Suprapubic skin (tissue), 4 donors: ENCODE data around the gene CYSRT1.

Experiments used
- CTCF ChIP-seq, 2 donors: fragments of 200-600 bp in 1 of 2; fragments of 450-650 bp in 1 of 2; sonication (generic) in 1 of 2; IDR thresholded peaks; one replicate each; pipeline ENCODE4 v1.5.1; 2016 to 2019; ENCODE audit warnings: antibody characterized with exemption in 2 of 2, mild to moderate bottlenecking in 1 of 2, moderate library complexity in 1 of 2
- EP300 ChIP-seq: sonication (generic); formaldehyde crosslinking; IDR thresholded peaks from one replicate; pipeline ENCODE4 v1.6.1; 2017; ENCODE audit warnings: antibody characterized with exemption
- POLR2A ChIP-seq, 2 donors: fragments of 450-650 bp; IDR thresholded peaks; one replicate each; pipeline ENCODE4 v1.6.1; 2017; ENCODE audit warnings: antibody characterized with exemption in 2 of 2, mild to moderate bottlenecking in 2 of 2, moderate library complexity in 2 of 2
- POLR2AphosphoS5 ChIP-seq, 3 donors: sonication (generic); formaldehyde crosslinking; IDR thresholded peaks; one replicate each; pipeline ENCODE4 v1.6.1; 2017; ENCODE audit warnings: antibody characterized with exemption in 3 of 3

- no peak for TF ChIP-seq CTCF (IDR thresholded peaks at IDR 0.05)
- TF ChIP-seq POLR2A (IDR thresholded peaks at IDR 0.05) = no peak
- no peak for TF ChIP-seq EP300
- no peak for TF ChIP-seq POLR2AphosphoS5 (IDR thresholded peaks at IDR 0.05)
Measured at GRCh38 chr9:137178201-137178938, 46.6 kb upstream of the CYSRT1 start.
